Stimulated activated CD8-positive, alpha-beta memory T cell treated with anti-CD3 and anti-CD28 coated beads, Interleukin-12 subunit alpha, Interleukin-12 subunit beta, amount 100 ng/mL, for 24 hours (primary cell): Measurements from ENCODE around the gene CBY1.

Experiments
- DNase-seq: peaks from one replicate; pipeline ENCODE4 v3.0.0-alpha.2; 2020; ENCODE audit errors: extremely low read depth

CBY1 gene

GRCh38 chr22:38700789-38701628 is 44.6 kb downstream of the CBY1 start, which contains the start of gene JOSD1:
TSS of gene JOSD1 (minus strand) at chr22:38700943. CDS start at chr22:38699987, 956 bp downstream.
- DNase-seq: peak; percentile 92

GRCh38 chr22:38704654-38705234 is 48.3 kb downstream of the CBY1 start:
- DNase-seq: no peak

- peak; percentile 91 for DNase-seq
Observed at GRCh38 chr22:38705235-38706100, 49.0 kb downstream of the CBY1 start, which contains the start of gene GTPBP1. TSS of gene GTPBP1 (plus strand) at chr22:38705944. CDS start at chr22:38705956, 12 bp downstream.

GRCh38 chr22:38706101-38706900 is 49.9 kb downstream of the CBY1 start:
- no peak for DNase-seq

- no peak for DNase-seq
Observed at GRCh38 chr22:38706901-38707195, 50.4 kb downstream of the CBY1 start.

- DNase-seq: no peak
Observed at GRCh38 chr22:38707346-38707745, 50.9 kb downstream of the CBY1 start.

GRCh38 chr22:38707984-38708383 is 51.5 kb downstream of the CBY1 start:
- DNase-seq: no peak

- DNase-seq: no peak
Observed at GRCh38 chr22:38709306-38709705, 52.9 kb downstream of the CBY1 start.

- no peak for DNase-seq
Observed at GRCh38 chr22:38710351-38710750, 53.9 kb downstream of the CBY1 start.

- DNase-seq: no peak
Observed at GRCh38 chr22:38710866-38711265, 54.4 kb downstream of the CBY1 start.

GRCh38 chr22:38712486-38713207 is 56.2 kb downstream of the CBY1 start:
- no peak for DNase-seq

GRCh38 chr22:38713921-38714320 is 57.5 kb downstream of the CBY1 start:
- no peak for DNase-seq

GRCh38 chr22:38715176-38715764 is 58.8 kb downstream of the CBY1 start:
- no peak for DNase-seq

- no peak for DNase-seq
Observed at GRCh38 chr22:38715852-38716251, 59.4 kb downstream of the CBY1 start.

- DNase-seq: no peak
Observed at GRCh38 chr22:38716271-38716670, 59.8 kb downstream of the CBY1 start.

- no peak for DNase-seq
Observed at GRCh38 chr22:38716826-38717225, 60.4 kb downstream of the CBY1 start.

GRCh38 chr22:38717244-38717643 is 60.8 kb downstream of the CBY1 start:
- no peak for DNase-seq

GRCh38 chr22:38718414-38718813 is 62.0 kb downstream of the CBY1 start:
- no peak for DNase-seq

GRCh38 chr22:38719196-38719595 is 62.8 kb downstream of the CBY1 start:
- no peak for DNase-seq

GRCh38 chr22:38720350-38720749 is 63.9 kb downstream of the CBY1 start:
- DNase-seq: no peak

GRCh38 chr22:38721551-38721950 is 65.1 kb downstream of the CBY1 start:
- DNase-seq: no peak
